ENCODE data around the gene OSCP1.
"Not testable (repeated sequence)": the region's sequence is repeated elsewhere in the genome, so short reads cannot be mapped to it uniquely, and the experiment has no call there.

OSCP1 gene, protein sequence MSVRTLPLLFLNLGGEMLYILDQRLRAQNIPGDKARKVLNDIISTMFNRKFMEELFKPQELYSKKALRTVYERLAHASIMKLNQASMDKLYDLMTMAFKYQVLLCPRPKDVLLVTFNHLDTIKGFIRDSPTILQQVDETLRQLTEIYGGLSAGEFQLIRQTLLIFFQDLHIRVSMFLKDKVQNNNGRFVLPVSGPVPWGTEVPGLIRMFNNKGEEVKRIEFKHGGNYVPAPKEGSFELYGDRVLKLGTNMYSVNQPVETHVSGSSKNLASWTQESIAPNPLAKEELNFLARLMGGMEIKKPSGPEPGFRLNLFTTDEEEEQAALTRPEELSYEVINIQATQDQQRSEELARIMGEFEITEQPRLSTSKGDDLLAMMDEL

GRCh38 chr1:36450270-36450918 is at the start of gene OSCP1:
OSCP1 (minus strand) TSS chr1:36450451; CDS start chr1:36450369, 82 bp downstream.
- peak; percentile 90 for DNase-seq (ENCODE audit: low spot score)

- DNase-seq (ENCODE audit: low spot score): no peak
Observed at GRCh38 chr1:36497207-36497606, 47.0 kb upstream of the OSCP1 start.

DNA sequence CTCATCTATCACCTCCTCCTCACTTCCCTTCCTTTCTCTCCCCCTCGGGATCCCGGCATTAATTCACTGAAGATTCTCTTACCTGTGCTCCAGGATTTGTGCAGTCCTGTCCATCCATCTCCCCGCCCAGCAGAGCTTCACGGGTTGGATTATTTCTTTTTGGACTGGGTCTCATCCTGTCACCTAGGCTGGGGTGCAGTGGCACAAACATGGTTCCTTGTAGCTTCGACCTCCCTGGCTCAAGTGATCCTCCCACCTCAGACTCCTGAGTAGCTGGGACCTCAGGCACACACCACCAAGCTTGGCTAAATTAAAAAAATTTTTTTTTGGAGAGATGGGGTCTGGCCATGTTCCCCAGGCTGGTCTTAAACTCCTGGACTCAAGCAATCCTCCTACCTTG is 44.7 kb upstream of the OSCP1 start:
- DNase-seq (ENCODE audit: low spot score): no peak

DNA sequence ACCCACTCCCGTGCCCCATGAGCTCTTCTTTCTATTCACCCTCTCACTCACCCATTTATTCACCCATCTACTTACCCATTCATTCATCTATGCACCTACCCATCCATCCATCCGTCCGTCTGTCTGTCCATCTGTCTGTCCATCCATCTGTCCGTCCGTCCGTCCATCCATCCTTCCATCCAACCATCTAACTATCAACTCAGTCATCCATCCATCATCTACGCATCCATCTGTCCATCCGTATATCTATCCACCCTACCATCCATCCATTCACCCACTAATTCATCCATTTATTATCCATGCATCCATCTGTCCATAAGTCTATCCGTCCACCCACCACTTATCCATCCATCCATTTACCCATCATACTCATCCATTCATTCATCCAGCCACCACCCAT is 43.3 kb upstream of the OSCP1 start:
- DNase-seq (ENCODE audit: low spot score): no peak

- DNase-seq (ENCODE audit: low spot score): no peak
Observed at GRCh38 chr1:36492491-36492890, 42.2 kb upstream of the OSCP1 start.

DNA sequence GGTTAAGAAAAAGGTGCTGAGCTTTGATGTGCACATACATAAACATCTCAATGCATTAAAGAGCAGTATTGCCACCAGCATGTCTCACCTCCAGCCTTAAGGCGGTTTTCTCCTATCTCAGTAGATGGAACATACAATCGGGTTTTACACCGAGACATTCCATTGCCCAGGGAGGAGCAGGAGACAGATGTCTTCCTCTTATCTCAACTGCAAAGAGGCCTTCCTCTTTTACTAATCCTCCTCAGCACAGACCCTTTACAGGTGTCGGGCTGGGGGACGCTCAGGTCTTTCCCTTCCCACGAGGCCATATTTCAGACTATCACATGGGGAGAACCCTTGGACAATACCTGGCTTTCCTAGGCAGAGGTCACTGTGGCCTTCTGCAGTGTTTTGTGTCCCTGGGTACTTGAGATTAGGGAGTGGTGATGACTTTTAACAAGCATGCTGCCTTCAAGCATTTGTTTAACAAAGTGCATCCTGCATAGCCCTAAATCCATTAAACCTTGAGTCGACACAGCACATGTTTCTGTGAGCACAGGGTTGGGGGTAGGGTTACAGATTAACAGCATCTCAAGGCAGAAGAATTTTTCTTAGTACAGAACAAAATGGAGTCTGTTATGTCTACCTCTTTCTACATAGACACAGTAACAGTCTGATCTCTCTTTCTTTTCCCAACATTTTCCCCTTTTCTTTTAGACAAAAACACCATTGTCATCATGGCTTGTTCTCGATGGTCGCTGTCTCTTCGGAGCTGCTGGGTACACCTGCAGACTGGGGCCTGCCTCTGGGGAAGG is 39.2 kb upstream of the OSCP1 start:
- not testable (repeated sequence) for DNase-seq (ENCODE audit: low spot score)

DNA sequence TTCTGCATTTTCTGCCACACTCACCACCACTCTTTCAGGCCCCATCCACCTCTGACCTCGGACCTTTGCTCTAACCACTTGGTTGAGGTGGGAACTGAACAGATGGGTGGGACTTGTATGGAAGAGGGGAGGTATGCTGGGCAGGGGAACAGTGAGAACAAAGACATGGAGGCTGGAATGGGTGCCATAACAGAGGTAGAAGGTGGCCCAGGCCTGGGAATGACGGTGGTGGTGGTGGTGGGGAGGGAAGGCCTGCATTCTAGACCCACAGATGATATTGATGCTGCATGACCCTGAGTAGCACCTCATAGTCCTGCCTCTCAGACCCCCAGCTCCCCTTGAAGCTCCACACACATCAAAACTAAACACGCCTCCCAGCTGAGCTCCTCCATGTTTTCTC is 37.7 kb upstream of the OSCP1 start:
- DNase-seq (ENCODE audit: low spot score): no peak

DNA sequence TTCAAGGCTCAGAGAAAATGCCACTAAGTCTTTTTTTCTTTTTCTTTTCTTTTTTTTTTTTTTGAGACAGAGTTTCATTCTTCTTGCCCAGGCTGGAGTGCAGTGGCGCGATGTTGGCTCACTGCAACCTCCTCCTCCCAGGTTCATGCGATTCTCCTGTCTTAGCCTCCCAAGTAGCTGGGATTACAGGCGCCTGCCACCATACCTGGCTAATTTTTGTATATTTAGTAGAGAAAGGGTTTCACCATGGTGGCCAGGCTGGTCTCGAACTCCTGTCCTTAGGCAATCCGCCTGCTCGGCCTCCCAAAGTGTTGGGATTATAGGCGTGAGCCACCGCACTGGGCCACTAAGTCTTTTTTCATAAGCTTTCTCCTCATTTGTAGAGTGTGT is 37.1 kb upstream of the OSCP1 start:
- DNase-seq (ENCODE audit: low spot score): not testable (repeated sequence)

- DNase-seq (ENCODE audit: low spot score): no peak
Observed at GRCh38 chr1:36486439-36487335, 36.4 kb upstream of the OSCP1 start.

DNA sequence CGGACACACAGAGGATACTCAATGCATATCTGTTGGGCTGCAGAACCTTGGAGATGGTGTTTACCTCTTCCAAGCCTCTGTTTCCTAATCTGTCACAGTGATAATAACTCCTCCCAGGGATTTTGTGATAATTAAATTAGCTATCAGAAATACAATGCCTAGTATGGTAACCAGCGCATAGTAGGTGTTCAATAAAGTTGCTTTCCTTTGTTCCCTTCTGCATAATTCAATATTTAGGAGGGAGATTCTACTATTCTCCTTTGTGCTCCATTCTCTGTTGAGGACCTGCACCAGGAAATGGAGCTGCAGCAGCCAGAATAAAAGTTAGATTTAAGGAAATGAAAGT is 35.8 kb upstream of the OSCP1 start:
- no peak for DNase-seq (ENCODE audit: low spot score)

GRCh38 chr1:36484099-36484498 is 33.8 kb upstream of the OSCP1 start:
- no peak for DNase-seq (ENCODE audit: low spot score)

DNA sequence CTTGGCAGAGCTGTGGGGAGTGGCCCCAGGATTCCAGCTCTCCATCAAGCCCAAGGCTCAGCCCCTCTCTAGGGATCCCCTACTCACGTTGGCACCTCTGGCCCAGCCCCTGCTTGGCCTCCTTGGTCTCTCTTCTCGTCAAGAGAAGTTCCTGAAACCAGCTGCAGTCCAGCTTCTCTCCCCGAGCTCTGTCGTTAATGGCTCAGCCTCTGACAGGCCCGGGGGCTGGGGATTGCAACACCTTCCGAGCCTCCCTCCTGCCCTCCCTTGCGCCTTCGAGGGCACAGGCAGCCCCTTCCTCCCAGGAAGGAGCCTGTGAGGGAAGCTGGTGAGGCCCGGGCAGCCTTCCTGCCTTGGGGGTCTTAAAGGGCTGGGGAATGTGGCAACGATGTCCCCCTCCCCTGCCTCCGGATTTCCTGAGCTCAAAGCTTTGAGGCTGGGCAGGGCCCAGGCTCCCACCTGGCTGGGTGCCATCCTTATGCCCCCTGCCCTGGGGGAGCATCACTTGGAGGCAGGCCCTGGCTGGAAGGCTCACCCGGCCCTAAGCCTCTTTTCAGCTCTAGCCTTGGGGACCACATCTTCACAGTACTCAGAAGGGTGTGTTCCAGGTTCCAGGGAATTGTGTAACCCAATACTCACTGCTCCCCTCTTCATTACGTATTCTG is 32.6 kb upstream of the OSCP1 start, which contains the start of gene CSF3R:
Gene CSF3R, minus strand, starts transcription at position 190 of the 665 bp plus-strand sequence. CDS start 3,417 bp downstream, outside the sequence.
- no peak for DNase-seq (ENCODE audit: low spot score)

- no peak for DNase-seq (ENCODE audit: low spot score)
Observed at GRCh38 chr1:36481771-36482723, 31.8 kb upstream of the OSCP1 start.

- no peak for DNase-seq (ENCODE audit: low spot score)
Observed at GRCh38 chr1:36481091-36481490, 30.8 kb upstream of the OSCP1 start.

DNA sequence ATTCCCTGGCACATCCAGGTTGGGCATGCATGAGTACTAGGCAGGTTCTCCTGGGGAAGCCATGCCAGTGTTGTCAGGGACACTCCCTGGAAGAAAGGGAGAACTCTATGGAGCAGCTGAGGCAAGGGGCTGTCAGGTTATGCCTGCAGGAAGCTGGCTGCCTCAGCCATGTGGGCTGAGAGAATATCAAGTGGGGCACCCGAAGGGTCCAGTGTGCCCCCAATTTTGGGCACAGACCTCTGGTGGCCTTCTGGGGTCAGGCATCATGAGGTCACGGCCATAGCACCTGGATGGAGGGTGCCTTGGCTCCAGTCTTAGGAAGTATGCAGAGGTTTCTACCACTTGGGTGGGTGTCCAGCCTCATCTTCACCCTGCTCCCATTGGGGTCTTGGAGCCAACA is 29.9 kb upstream of the OSCP1 start:
- DNase-seq (ENCODE audit: low spot score): no peak

- DNase-seq (ENCODE audit: low spot score): no peak
Observed at GRCh38 chr1:36479505-36480051, 29.3 kb upstream of the OSCP1 start.

- DNase-seq (ENCODE audit: low spot score): not testable (repeated sequence)
Observed at GRCh38 chr1:36477615-36478014, 27.4 kb upstream of the OSCP1 start.

- DNase-seq (ENCODE audit: low spot score): no peak
Observed at GRCh38 chr1:36476945-36477344, 26.7 kb upstream of the OSCP1 start.

GRCh38 chr1:36475910-36476604 is 25.8 kb upstream of the OSCP1 start:
- DNase-seq (ENCODE audit: low spot score): no peak

Data from CD4-positive, alpha-beta T cell treated with Interleukin-15 for 4 hours (primary cell).